ENCODE data around the gene SHTN1.

Gene SHTN1

GRCh38 chr10:116868198-116868676 lies 136.8 kb downstream of the SHTN1 start:
- no peak for DNase-seq

GRCh38 chr10:116866987-116867595 lies 137.9 kb downstream of the SHTN1 start:
- DNase-seq, result no peak

GRCh38 chr10:116866066-116866465 lies 138.9 kb downstream of the SHTN1 start:
- no peak for DNase-seq

GRCh38 chr10:116864436-116864835 lies 140.6 kb downstream of the SHTN1 start:
- no peak for DNase-seq

GRCh38 chr10:116861796-116862195 lies 143.2 kb downstream of the SHTN1 start:
- no peak for DNase-seq

GRCh38 chr10:116857156-116857555 lies 147.8 kb downstream of the SHTN1 start:
- DNase-seq, result no peak

GRCh38 chr10:116853701-116854100 lies 151.3 kb downstream of the SHTN1 start:
- DNase-seq, result no peak

- no peak for DNase-seq
Measured at GRCh38 chr10:116853287-116853686, 151.7 kb downstream of the SHTN1 start.

- DNase-seq, result no peak
Measured at GRCh38 chr10:116852246-116852645, 152.7 kb downstream of the SHTN1 start.

GRCh38 chr10:116850058-116850611 lies 154.9 kb downstream of the SHTN1 start:
- no peak for DNase-seq

GRCh38 chr10:116849248-116850057 lies 155.5 kb downstream of the SHTN1 start, which contains the start of gene ENO4:
TSS of gene ENO4 (plus strand) at chr10:116849499. CDS start at chr10:116849567, 68 bp downstream.
- DNase-seq, result peak; percentile 86

GRCh38 chr10:116848944-116849247 lies 156.1 kb downstream of the SHTN1 start:
- no peak for DNase-seq

- no peak for DNase-seq
Measured at GRCh38 chr10:116848032-116848943, 156.7 kb downstream of the SHTN1 start.

- DNase-seq, result no peak
Measured at GRCh38 chr10:116845823-116846222, 159.2 kb downstream of the SHTN1 start.

GRCh38 chr10:116840389-116841075 lies 164.5 kb downstream of the SHTN1 start:
- no peak for DNase-seq

GRCh38 chr10:116838143-116838725 lies 166.8 kb downstream of the SHTN1 start:
- DNase-seq, result no peak

GRCh38 chr10:116836902-116837523 lies 168.0 kb downstream of the SHTN1 start:
- DNase-seq, result no peak

GRCh38 chr10:116836083-116836482 lies 168.9 kb downstream of the SHTN1 start:
- no peak for DNase-seq

GRCh38 chr10:116835658-116836057 lies 169.3 kb downstream of the SHTN1 start:
- DNase-seq, result no peak

- no peak for DNase-seq
Measured at GRCh38 chr10:116833986-116834985, 170.7 kb downstream of the SHTN1 start.

All from NCI-H1436 treated with DMSO at 0.1 percent for 48 hours (cell line).